ENCODE results near the gene PILRA. TPM values are rescaled to one million over a fixed set of nuclear protein-coding genes. Genes with fewer than 3 reads are reported as not detected.

PILRA gene
- total and polyA plus RNA-seq, 2 of the 13 experiments (the other 11 are each of a cell fraction or from before 2014, with no cell fraction given), result 0.13 to 1.3 TPM

- TF ChIP-seq KMT2B (CRISPR knock-in tag; IDR thresholded peaks at IDR 0.05), result peak; percentile 67
- TF ChIP-seq ZNF317 (CRISPR knock-in tag; IDR thresholded peaks at IDR 0.05), result 0 out of 2 replicates have a peak, but pooled peaks have one; percentile 49
- TF ChIP-seq SATB2 (CRISPR knock-in tag; IDR thresholded peaks at IDR 0.05), result 0 out of 2 replicates have a peak, but pooled peaks have one; percentile 49
- TF ChIP-seq NRL (CRISPR knock-in tag; IDR thresholded peaks at IDR 0.05; ENCODE audit: borderline replicate concordance), result peak; percentile 55; the same call in 1 of the 2 replicates
- TF ChIP-seq GZF1 (CRISPR knock-in tag; IDR thresholded peaks at IDR 0.05), result 0 out of 2 replicates have a peak, but pooled peaks have one; percentile 69
- TF ChIP-seq IRF9 (CRISPR knock-in tag; IDR thresholded peaks at IDR 0.05; ENCODE audit: borderline replicate concordance), result 0 out of 2 replicates have a peak, but pooled peaks have one; percentile 54
- peak; percentile 76 for TF ChIP-seq MAX (IDR thresholded peaks at IDR 0.05)
- TF ChIP-seq ZFP90 (CRISPR knock-in tag; IDR thresholded peaks at IDR 0.05; ENCODE audit: borderline replicate concordance), result peak; percentile 90
- TF ChIP-seq NKX3-1 (CRISPR knock-in tag; IDR thresholded peaks at IDR 0.05), result peak; percentile 68
- TF ChIP-seq ZBTB43 (CRISPR knock-in tag; conservative IDR thresholded peaks at IDR 0.05), result peak; percentile 56; the same call in 1 of the 2 replicates
- peak; percentile 47; the same call in 1 of the 2 replicates for TF ChIP-seq MED13 (CRISPR knock-in tag; IDR thresholded peaks at IDR 0.05)
- peak; percentile 77 for TF ChIP-seq ZNF605 (CRISPR knock-in tag; IDR thresholded peaks at IDR 0.05)
- TF ChIP-seq TIGD3 (CRISPR knock-in tag; IDR thresholded peaks at IDR 0.05; ENCODE audit: borderline replicate concordance), result peak; percentile 76; the same call in 1 of the 2 replicates
- TF ChIP-seq FOXO1 (CRISPR knock-in tag; IDR thresholded peaks at IDR 0.05), result peak; percentile 39; the same call in 1 of the 2 replicates
- TF ChIP-seq RFXANK (CRISPR knock-in tag; IDR thresholded peaks at IDR 0.05), result 0 out of 2 replicates have a peak, but pooled peaks have one; percentile 78
- TF ChIP-seq NR2F6 (IDR thresholded peaks at IDR 0.05), result 0 out of 2 replicates have a peak, but pooled peaks have one; percentile 7
- TF ChIP-seq NR2F6 (CRISPR knock-in tag; IDR thresholded peaks at IDR 0.05), result peak; percentile 34; the same call in 1 of the 2 replicates
- TF ChIP-seq FOXM1 (CRISPR knock-in tag; IDR thresholded peaks at IDR 0.05), result peak; percentile 36; the same call in 1 of the 2 replicates
- peak; percentile 65; the same call in 1 of the 2 replicates for TF ChIP-seq DR1 (CRISPR knock-in tag; IDR thresholded peaks at IDR 0.05)
- TF ChIP-seq MEIS2 (CRISPR knock-in tag; IDR thresholded peaks at IDR 0.05), result peak; percentile 67
- TF ChIP-seq MTA1 (CRISPR knock-in tag; IDR thresholded peaks at IDR 0.05; ENCODE audit: borderline replicate concordance), result peak; percentile 33; the same call in 1 of the 2 replicates
- 0 out of 2 replicates have a peak, but pooled peaks have one; percentile 7 for TF ChIP-seq ZNF674 (CRISPR knock-in tag; IDR thresholded peaks at IDR 0.05; ENCODE audit: low read depth)
- TF ChIP-seq IRF2 (CRISPR knock-in tag; IDR thresholded peaks at IDR 0.05), result peak; percentile 66; the same call in 1 of the 2 replicates
Measured at GRCh38 chr7:100335566-100336466, 37.5 kb upstream of the PILRA start (continued).

Measured in HepG2 (cell line).